C4-2B (cell line): Measurements from ENCODE around the gene WDR88.

ENCODE experiments used
- H3K27ac ChIP-seq: fragments of 450-650 bp; 2 replicates; pipeline ENCODE4 v1.5.1; 2017
- CTCF ChIP-seq: fragments of 450-650 bp; conservative IDR thresholded peaks from 2 replicates; pipeline ENCODE4 v1.5.1; 2017; ENCODE audit warnings: mild to moderate bottlenecking
- ZFX ChIP-seq: fragments of 450-650 bp; IDR thresholded peaks from 2 replicates; pipeline ENCODE4 v1.6.1; 2017

Gene WDR88

DNA sequence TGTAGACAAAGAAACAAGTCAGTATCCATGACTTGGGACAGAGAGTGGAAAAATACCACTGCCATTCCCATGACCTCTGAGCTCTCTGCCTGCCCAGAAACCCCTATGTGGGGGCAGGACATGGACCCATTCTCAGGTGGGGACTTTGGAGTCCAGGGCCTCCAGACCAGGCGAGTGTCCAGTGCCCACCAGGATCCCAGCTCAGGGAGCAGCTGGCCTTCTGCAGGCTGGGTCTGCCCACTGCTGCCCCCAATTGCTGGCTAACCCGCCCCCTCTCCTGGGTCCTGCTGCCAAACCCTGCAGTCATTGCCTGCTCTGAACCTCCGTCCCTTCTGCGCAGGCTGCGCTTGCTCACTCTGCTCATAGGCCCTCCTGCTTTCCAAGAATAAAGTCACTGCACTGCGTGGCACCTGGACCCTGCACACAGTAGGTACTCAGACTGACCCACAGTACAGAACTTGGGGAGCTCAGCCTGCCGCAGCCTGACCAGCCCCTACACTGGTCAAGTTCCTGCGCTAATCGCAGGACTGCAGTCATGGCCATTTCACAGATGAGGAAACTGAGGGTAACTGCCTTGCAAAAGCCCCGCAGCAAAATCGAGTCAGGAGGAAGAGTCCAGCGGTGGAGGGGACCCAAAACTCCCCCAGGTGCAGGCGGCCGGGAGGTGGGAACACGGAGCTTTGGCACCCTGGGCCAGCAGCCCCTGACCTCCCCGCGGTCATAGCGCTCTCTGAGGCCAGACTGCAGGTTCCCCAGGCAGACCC lies 93.0 kb downstream of the WDR88 start:
- no peak for TF ChIP-seq CTCF
- no peak for TF ChIP-seq ZFX
- no peak overlapping the region for H3K27ac ChIP-seq
